Neural cell (in vitro differentiated cells): Measurements from ENCODE around the gene AIDA.

Experiments
- CTCF ChIP-seq: fragments of 450-650 bp; IDR thresholded peaks from 2 replicates; pipeline ENCODE4 v1.5.1; 2014; ENCODE audit warnings: antibody characterized with exemption, mild to moderate bottlenecking, moderate library complexity; ENCODE audit not compliant: poor library complexity, severe bottlenecking
- EP300 ChIP-seq: fragments of 450-650 bp; conservative IDR thresholded peaks from 2 replicates; pipeline ENCODE4 v1.6.1; 2014; ENCODE audit warnings: antibody characterized with exemption, mild to moderate bottlenecking, moderate library complexity; ENCODE audit not compliant: poor library complexity, severe bottlenecking
- EZH2 ChIP-seq: fragments of 200-600, 300-800 bp; shearing (Covaris generic), sonication (generic); IDR thresholded peaks from 2 replicates; pipeline ENCODE4 v1.6.1; 2014; ENCODE audit warnings: antibody characterized with exemption, low read length, borderline replicate concordance, mild to moderate bottlenecking; ENCODE audit not compliant: insufficient read depth, poor library complexity, severe bottlenecking
- MXI1 ChIP-seq: fragments of 450-650 bp; conservative IDR thresholded peaks from 2 replicates; pipeline ENCODE4 v1.6.1; 2014; ENCODE audit warnings: antibody characterized with exemption, mild to moderate bottlenecking; ENCODE audit not compliant: poor library complexity, severe bottlenecking
- POLR2AphosphoS5 ChIP-seq: IDR thresholded peaks from 2 replicates; pipeline ENCODE4 v1.6.1; 2012
- RAD21 ChIP-seq: fragments of 450-650 bp; conservative IDR thresholded peaks from 2 replicates; pipeline ENCODE4 v1.6.1; 2014; ENCODE audit warnings: antibody characterized with exemption, mild to moderate bottlenecking, moderate library complexity
- REST ChIP-seq: IDR thresholded peaks from 2 replicates; pipeline ENCODE4 v1.6.1; 2012; ENCODE audit warnings: borderline replicate concordance
- TAF1 ChIP-seq: IDR thresholded peaks from 2 replicates; pipeline ENCODE4 v1.6.1; 2012; ENCODE audit warnings: low read depth

- TF ChIP-seq CTCF (no peak), REST (no peak), MXI1 (no peak), EZH2 (no peak), EP300 (no peak), POLR2AphosphoS5 (no peak), TAF1 (no peak), RAD21 (no peak)
Observed at GRCh38 chr1:222751255-222751654, 39.0 kb upstream of the AIDA start.
